Measurements from ENCODE around the gene SLIT1.

SLIT1 gene

DNA sequence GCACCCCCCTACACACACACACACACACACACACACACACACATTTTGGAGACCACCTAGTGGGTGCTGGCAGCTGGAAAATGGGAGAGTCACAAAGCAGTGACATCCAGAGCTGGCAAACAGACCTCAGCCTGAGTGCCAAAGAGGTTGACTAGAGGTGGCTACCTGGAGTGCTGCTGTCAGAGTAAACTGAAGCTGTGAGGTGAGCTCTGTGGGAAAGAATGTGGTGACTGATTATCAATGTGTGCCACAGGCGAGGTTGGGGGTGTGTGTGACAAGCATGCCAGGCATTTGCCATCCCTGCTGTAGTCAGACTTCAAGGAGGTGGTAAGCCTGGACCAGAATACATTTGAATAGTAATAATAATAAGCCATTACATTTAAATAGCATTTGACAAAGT is 120.6 kb downstream of the SLIT1 start:
- H3F3A ChIP-seq (ENCODE audit: insufficient read depth), result no peaks in the 10 kb centered on the region
- H3K4me3 ChIP-seq (ENCODE audit: insufficient read depth, low read length, poor library complexity, severe bottlenecking), result no peak overlapping the region
- H3K9me2 ChIP-seq (replicated peaks; ENCODE audit: insufficient read depth, low read length), result no peaks in the 10 kb centered on the region
- H3K4me2 ChIP-seq (ENCODE audit: low read depth, low read length, poor library complexity, severe bottlenecking), result no peak overlapping the region
- no peak overlapping the region for H3K27ac ChIP-seq (ENCODE audit: low read depth, low read length)
- no peaks in the 10 kb centered on the region for H3K36me3 ChIP-seq (ENCODE audit: low read length)
- no peaks in the 10 kb centered on the region for H3K9me3 ChIP-seq (ENCODE audit: insufficient read depth, low read length)
- no peak overlapping the region for H2AFZ ChIP-seq (ENCODE audit: low read depth, low read length, severe bottlenecking)
- no peaks in the 10 kb centered on the region for H3K27me3 ChIP-seq (ENCODE audit: low read length)
- TF ChIP-seq EZH2phosphoT487 (conservative IDR thresholded peaks at IDR 0.05; ENCODE audit: low read length), result no peak
- TF ChIP-seq, protein P1, sequence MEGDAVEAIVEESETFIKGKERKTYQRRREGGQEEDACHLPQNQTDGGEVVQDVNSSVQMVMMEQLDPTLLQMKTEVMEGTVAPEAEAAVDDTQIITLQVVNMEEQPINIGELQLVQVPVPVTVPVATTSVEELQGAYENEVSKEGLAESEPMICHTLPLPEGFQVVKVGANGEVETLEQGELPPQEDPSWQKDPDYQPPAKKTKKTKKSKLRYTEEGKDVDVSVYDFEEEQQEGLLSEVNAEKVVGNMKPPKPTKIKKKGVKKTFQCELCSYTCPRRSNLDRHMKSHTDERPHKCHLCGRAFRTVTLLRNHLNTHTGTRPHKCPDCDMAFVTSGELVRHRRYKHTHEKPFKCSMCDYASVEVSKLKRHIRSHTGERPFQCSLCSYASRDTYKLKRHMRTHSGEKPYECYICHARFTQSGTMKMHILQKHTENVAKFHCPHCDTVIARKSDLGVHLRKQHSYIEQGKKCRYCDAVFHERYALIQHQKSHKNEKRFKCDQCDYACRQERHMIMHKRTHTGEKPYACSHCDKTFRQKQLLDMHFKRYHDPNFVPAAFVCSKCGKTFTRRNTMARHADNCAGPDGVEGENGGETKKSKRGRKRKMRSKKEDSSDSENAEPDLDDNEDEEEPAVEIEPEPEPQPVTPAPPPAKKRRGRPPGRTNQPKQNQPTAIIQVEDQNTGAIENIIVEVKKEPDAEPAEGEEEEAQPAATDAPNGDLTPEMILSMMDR (IDR thresholded peaks at IDR 0.05; ENCODE audit: insufficient read depth, low read length, poor library complexity, severe bottlenecking), result no peak
- H4K20me1 ChIP-seq (ENCODE audit: low read depth, low read length), result no peaks in the 10 kb centered on the region
- no peak overlapping the region for H3K9ac ChIP-seq (ENCODE audit: low read length)
- H3K79me2 ChIP-seq (ENCODE audit: insufficient read depth, low read length), result no peaks in the 10 kb centered on the region

DNA sequence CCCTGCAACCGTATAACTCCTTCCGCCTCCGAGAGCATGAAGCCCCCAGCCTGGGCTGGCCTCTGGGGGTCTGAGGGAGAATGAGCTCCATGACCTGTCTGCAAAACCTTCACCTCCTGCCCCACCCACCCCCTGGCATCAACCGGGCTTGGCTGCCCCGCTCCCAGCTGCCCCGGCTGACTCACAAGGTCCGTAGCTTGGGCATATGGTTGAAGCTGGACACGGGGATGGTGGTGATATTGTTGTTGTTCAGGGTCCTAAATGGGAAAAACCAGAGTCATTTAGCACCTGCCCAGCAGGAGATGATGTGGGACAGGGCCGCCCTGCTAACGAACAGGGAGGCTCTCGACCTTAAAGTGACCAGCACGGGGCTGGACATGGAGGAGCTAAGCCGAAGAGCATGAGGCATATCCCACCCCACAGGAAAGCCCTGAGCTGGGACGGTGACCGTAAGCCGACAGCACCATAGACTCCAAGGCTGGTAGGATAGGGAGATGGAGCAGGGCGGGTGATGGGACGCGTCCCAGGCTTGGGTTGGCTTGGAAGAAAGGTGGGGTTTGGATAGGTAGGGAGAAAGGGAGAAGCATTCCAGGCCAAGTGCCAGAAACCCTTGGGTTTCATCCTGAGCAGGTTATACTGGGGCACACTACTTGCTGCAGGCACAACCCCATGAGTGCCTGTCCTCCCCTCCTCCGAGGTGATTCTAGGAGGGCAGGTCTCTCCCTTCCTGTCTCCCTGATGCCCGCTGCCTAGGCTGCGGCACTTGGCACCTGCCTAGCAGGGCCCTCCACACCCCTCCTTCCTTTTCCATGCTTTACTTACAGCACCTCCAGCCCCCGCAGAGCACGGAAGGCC is 121.5 kb downstream of the SLIT1 start:
- H3K27me3 ChIP-seq (ENCODE audit: low read length), result no peaks in the 10 kb centered on the region
- TF ChIP-seq EZH2phosphoT487 (conservative IDR thresholded peaks at IDR 0.05; ENCODE audit: low read length), result no peak
- TF ChIP-seq, protein P1 (IDR thresholded peaks at IDR 0.05; ENCODE audit: insufficient read depth, low read length, poor library complexity, severe bottlenecking), result no peak

DNA sequence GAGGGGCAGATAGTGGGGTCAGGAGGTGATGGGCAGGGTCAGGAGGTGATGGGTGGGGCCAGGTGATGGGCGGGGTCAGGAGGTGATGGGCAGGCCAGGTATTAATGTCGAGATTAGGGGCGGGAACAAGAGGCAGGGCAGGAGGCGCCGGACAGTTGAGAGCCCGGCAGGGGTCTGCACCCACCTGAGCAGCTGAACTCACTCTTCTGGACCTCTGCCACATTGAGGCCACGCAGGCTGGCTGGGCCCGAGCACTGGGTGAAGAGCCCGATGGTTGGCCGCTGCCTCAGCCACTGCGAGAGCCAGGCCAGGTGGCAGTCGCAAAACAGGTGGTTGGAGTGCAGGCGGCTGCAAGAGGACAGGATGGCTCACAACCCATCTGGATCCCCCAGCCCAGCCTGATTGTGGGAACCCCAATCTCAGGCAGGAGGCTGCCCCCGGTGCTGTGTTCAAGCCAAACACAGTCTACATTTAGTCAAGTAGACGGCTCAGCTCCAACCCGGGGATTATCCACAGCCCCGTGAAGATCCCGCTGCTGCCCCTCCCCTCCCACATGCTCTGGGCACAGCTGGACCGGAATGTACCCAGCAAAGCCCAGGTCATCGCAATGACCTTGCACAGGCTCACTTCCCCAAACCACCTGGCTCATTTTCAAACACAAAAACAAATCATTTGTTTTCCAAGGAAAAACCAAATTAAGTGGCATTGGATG is 122.3 kb downstream of the SLIT1 start:
- Histone ChIP-seq H3K9ac (ENCODE audit: low read length) (no peak overlapping the region), H3K27ac (ENCODE audit: low read depth, low read length) (no peak overlapping the region), H3K79me2 (ENCODE audit: insufficient read depth, low read length) (no peaks in the 10 kb centered on the region), H2AFZ (ENCODE audit: low read depth, low read length, severe bottlenecking) (no peak overlapping the region), H3K4me3 (ENCODE audit: insufficient read depth, low read length, poor library complexity, severe bottlenecking) (no peak overlapping the region), H3F3A (ENCODE audit: insufficient read depth) (no peaks in the 10 kb centered on the region), H3K4me2 (ENCODE audit: low read depth, low read length, poor library complexity, severe bottlenecking) (no peak overlapping the region), H3K27me3 (ENCODE audit: low read length) (no peaks in the 10 kb centered on the region), H3K36me3 (ENCODE audit: low read length) (no peaks in the 10 kb centered on the region), H4K20me1 (ENCODE audit: low read depth, low read length) (no peaks in the 10 kb centered on the region), H3K9me3 (ENCODE audit: insufficient read depth, low read length) (no peaks in the 10 kb centered on the region), H3K9me2 (replicated peaks; ENCODE audit: insufficient read depth, low read length) (no peaks in the 10 kb centered on the region)
- TF ChIP-seq, protein P1 (IDR thresholded peaks at IDR 0.05; ENCODE audit: insufficient read depth, low read length, poor library complexity, severe bottlenecking), result no peak
- TF ChIP-seq EZH2phosphoT487 (conservative IDR thresholded peaks at IDR 0.05; ENCODE audit: low read length), result no peak

More for the DNA sequence above, 121.5 kb downstream of the SLIT1 start:
- H3K9me2 ChIP-seq (replicated peaks; ENCODE audit: insufficient read depth, low read length), result no peaks in the 10 kb centered on the region
- H3K4me3 ChIP-seq (ENCODE audit: insufficient read depth, low read length, poor library complexity, severe bottlenecking), result no peak overlapping the region
- no peak overlapping the region for H3K27ac ChIP-seq (ENCODE audit: low read depth, low read length)
- H3K9me3 ChIP-seq (ENCODE audit: insufficient read depth, low read length), result no peaks in the 10 kb centered on the region
- H3K4me2 ChIP-seq (ENCODE audit: low read depth, low read length, poor library complexity, severe bottlenecking), result no peak overlapping the region
- no peaks in the 10 kb centered on the region for H4K20me1 ChIP-seq (ENCODE audit: low read depth, low read length)
- H3K79me2 ChIP-seq (ENCODE audit: insufficient read depth, low read length), result no peaks in the 10 kb centered on the region
- H2AFZ ChIP-seq (ENCODE audit: low read depth, low read length, severe bottlenecking), result no peak overlapping the region
- no peaks in the 10 kb centered on the region for H3F3A ChIP-seq (ENCODE audit: insufficient read depth)
- H3K9ac ChIP-seq (ENCODE audit: low read length), result no peak overlapping the region
- no peaks in the 10 kb centered on the region for H3K36me3 ChIP-seq (ENCODE audit: low read length)

Data from SU-DHL-6 (cell line).